Measurements from ENCODE around the gene MON2. TPM values are rescaled to one million over a fixed set of nuclear protein-coding genes. Genes with fewer than 3 reads are reported as not detected.
A peak's percentile ranks its signal among the peaks of the same experiment; 100 is the strongest.

Gene MON2
- total and polyA plus RNA-seq, 10 of the 15 experiments (the other 5 are each of a cell fraction or from before 2014, with no cell fraction given), result 5.4 to 34.3 (median 23.4) TPM

DNA sequence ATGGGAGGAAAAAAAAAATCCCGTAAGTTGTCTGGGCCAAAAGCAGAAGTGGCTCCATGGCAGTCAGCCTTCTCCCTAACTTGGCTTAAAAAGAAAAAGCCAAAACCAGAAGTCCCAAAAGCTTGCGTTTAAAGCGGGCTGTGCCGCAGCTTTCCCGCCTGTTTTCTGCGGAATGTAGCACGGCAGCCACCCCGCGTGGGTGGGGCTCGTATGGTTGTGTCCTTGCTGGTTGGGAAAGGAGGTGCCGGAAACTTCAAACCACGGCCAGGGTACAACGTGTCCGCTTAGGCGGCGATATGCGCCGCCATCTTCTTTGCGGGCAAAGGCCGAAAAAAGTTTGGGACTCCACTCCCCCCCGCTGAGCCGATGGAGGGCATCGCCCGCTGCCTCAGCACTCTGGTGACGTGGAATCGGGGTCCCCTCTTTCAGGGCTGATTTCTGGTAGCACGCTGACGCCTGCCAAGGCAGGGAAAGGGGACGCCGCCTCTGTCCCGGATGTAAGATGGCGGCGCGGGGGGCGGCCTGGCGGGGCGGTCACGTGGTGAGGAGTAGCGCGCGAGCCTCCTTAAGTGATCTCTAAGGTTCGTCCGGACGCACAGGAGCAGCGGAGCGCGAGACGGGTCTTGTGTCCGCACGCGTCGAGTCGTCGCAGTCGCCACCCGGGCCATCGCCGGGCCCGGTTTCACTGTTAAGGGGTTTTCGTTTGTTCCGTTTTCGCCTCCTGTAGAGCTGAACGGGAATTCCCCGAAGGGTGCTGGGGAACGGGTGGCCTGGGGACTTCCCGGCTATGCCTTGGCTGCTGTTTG is 135.8 kb downstream of the MON2 start:
- FAIRE-seq, result peak; percentile 78
- CTCF ChIA-PET, result interaction anchor here (0.6 to 2.7 kb wide), 12 partner anchors 9 to 210 kb away, joined by 3 to 35 read pairs (median 4); partner anchors contain the start of gene MON2
- DNase-seq (ENCODE audit: low read depth, low spot score), result peak; percentile 87
- RAD21 ChIA-PET (ENCODE audit: unreplicated experiment), result interaction anchor here (0.8 to 3.3 kb wide), 23 partner anchors 9 to 337 kb away, joined by 3 to 22 read pairs (median 4); partner anchors contain the start of gene MON2
- Histone ChIP-seq H3K9ac (ENCODE audit: control insufficient read depth, insufficient read depth, low read length) (peak overlapping the region; percentile 99), H3K27me3 (replicated peaks in 1 of 2; ENCODE audit: control insufficient read depth in 2 of 2, insufficient read depth in 2 of 2, low read length in 1 of 2) (no peaks in the 10 kb centered on the region), H4K20me1 (ENCODE audit: control insufficient read depth, insufficient read depth) (no peaks in the 10 kb centered on the region), H2AFZ (ENCODE audit: control insufficient read depth, low read depth, low read length) (peak overlapping the region; percentile 95), H3K4me2 (ENCODE audit: control insufficient read depth, insufficient read depth) (peak overlapping the region; percentile 68), H3K4me3 (peak overlapping the region; percentile 77), H3K4me1 (ENCODE audit: control insufficient read depth, insufficient read depth, low read length) (peaks cover 17% of the 10 kb centered on the region; the same call in 1 of the 2 replicates), H3K27ac (ENCODE audit: control insufficient read depth, insufficient read depth) (peak overlapping the region; percentile 99), H3K36me3 (ENCODE audit: control insufficient read depth in 2 of 2, insufficient read depth in 2 of 2, low read length in 1 of 2) (no peaks in the 10 kb centered on the region), H3K79me2 (ENCODE audit: control insufficient read depth, insufficient read depth, low read length) (peaks cover 33% of the 10 kb centered on the region), H3K9me3 (replicated peaks; ENCODE audit: control insufficient read depth, insufficient read depth, low read length) (no peaks in the 10 kb centered on the region)
- BruUV-seq (replicated peaks), result TSS peak; percentile 88
- POLR2A ChIA-PET, result interaction anchor here (0.6 to 1.7 kb wide), 16 partner anchors 9 to 351 kb away, joined by 3 to 7 read pairs (median 3); no protein-coding TSS in a partner anchor
- intact Hi-C loops (cut with micrococcal nuclease; ENCODE audit: unreplicated experiment), result loop anchor here (2.0 to 10.0 kb wide), 5 partner anchors 130 to 702 kb away; partner anchors contain the start of genes MON2 and USP15
- in situ Hi-C loops (cut with MboI), result no loop called here
- peak; percentile 79 for ATAC-seq
- WGBS (ENCODE audit: insufficient coverage, insufficient replicate concordance, low lambda C conversion rate, missing lambda C conversion rate), result 1% methylated on average over 65 of the region's 66 CpGs
- SMC1A ChIA-PET (ENCODE audit: uncharacterized antibody, unreplicated experiment), result interaction anchor here (0.6 to 3.1 kb wide), 12 partner anchors 10 to 465 kb away, joined by 3 to 13 read pairs (median 4); no protein-coding TSS in a partner anchor
- TF ChIP-seq EGR1 (IDR thresholded peaks at IDR 0.05; ENCODE audit: borderline replicate concordance in 1 of 2, low read depth in 2 of 2, low read length in 2 of 2), result peak in 1 of 2 experiments; percentile 77; a peak in 2 of 3 replicates
- peak; percentile 54; the same call in 1 of the 2 replicates for TF ChIP-seq ATF7 (IDR thresholded peaks at IDR 0.05; ENCODE audit: low read depth)
- TF ChIP-seq KLF5 (IDR thresholded peaks at IDR 0.05; ENCODE audit: partially characterized antibody), result peak; percentile 17
- no peak for TF ChIP-seq ZNF24 (IDR thresholded peaks at IDR 0.05)
- TF ChIP-seq, protein P1, sequence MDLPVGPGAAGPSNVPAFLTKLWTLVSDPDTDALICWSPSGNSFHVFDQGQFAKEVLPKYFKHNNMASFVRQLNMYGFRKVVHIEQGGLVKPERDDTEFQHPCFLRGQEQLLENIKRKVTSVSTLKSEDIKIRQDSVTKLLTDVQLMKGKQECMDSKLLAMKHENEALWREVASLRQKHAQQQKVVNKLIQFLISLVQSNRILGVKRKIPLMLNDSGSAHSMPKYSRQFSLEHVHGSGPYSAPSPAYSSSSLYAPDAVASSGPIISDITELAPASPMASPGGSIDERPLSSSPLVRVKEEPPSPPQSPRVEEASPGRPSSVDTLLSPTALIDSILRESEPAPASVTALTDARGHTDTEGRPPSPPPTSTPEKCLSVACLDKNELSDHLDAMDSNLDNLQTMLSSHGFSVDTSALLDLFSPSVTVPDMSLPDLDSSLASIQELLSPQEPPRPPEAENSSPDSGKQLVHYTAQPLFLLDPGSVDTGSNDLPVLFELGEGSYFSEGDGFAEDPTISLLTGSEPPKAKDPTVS (IDR thresholded peaks at IDR 0.05; ENCODE audit: low read depth, low read length), result no peak
- TF ChIP-seq, protein P2, sequence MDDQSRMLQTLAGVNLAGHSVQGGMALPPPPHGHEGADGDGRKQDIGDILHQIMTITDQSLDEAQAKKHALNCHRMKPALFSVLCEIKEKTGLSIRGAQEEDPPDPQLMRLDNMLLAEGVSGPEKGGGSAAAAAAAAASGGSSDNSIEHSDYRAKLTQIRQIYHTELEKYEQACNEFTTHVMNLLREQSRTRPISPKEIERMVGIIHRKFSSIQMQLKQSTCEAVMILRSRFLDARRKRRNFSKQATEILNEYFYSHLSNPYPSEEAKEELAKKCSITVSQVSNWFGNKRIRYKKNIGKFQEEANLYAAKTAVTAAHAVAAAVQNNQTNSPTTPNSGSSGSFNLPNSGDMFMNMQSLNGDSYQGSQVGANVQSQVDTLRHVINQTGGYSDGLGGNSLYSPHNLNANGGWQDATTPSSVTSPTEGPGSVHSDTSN (IDR thresholded peaks at IDR 0.05; ENCODE audit: insufficient replicate concordance, low read depth, low read length), result no peak
- TF ChIP-seq, protein P3, sequence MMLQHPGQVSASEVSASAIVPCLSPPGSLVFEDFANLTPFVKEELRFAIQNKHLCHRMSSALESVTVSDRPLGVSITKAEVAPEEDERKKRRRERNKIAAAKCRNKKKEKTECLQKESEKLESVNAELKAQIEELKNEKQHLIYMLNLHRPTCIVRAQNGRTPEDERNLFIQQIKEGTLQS (IDR thresholded peaks at IDR 0.05; ENCODE audit: borderline replicate concordance, extremely low read depth, low read depth, low read length), result peak; percentile 62; the same call in 1 of the 2 replicates
- no peak for TF ChIP-seq SUPT20H (IDR thresholded peaks at IDR 0.05; ENCODE audit: borderline replicate concordance, control insufficient read depth, low read depth, low read length)
- TF ChIP-seq NR2F1 (conservative IDR thresholded peaks at IDR 0.05), result no peak
- no peak for TF ChIP-seq ZZZ3 (IDR thresholded peaks at IDR 0.05; ENCODE audit: control insufficient read depth, insufficient read length, low read depth)
- peak; percentile 91 for TF ChIP-seq NBN (IDR thresholded peaks at IDR 0.05)
- TF ChIP-seq ZNF384 (IDR thresholded peaks at IDR 0.05; ENCODE audit: borderline replicate concordance, low read depth, low read length), result no peak
- TF ChIP-seq CHD4 (IDR thresholded peaks at IDR 0.05), result no peak
- TF ChIP-seq CBX3 (IDR thresholded peaks at IDR 0.05; ENCODE audit: borderline replicate concordance, low read depth), result no peak
- TF ChIP-seq, protein P4, sequence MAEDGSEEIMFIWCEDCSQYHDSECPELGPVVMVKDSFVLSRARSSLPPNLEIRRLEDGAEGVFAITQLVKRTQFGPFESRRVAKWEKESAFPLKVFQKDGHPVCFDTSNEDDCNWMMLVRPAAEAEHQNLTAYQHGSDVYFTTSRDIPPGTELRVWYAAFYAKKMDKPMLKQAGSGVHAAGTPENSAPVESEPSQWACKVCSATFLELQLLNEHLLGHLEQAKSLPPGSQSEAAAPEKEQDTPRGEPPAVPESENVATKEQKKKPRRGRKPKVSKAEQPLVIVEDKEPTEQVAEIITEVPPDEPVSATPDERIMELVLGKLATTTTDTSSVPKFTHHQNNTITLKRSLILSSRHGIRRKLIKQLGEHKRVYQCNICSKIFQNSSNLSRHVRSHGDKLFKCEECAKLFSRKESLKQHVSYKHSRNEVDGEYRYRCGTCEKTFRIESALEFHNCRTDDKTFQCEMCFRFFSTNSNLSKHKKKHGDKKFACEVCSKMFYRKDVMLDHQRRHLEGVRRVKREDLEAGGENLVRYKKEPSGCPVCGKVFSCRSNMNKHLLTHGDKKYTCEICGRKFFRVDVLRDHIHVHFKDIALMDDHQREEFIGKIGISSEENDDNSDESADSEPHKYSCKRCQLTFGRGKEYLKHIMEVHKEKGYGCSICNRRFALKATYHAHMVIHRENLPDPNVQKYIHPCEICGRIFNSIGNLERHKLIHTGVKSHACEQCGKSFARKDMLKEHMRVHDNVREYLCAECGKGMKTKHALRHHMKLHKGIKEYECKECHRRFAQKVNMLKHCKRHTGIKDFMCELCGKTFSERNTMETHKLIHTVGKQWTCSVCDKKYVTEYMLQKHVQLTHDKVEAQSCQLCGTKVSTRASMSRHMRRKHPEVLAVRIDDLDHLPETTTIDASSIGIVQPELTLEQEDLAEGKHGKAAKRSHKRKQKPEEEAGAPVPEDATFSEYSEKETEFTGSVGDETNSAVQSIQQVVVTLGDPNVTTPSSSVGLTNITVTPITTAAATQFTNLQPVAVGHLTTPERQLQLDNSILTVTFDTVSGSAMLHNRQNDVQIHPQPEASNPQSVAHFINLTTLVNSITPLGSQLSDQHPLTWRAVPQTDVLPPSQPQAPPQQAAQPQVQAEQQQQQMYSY (CRISPR knock-in tag; IDR thresholded peaks at IDR 0.05), result no peak
- TF ChIP-seq RAD51 (IDR thresholded peaks at IDR 0.05), result peak; percentile 95
